ENCODE results near the gene BCL11A. TPM values are rescaled to one million over a fixed set of nuclear protein-coding genes. Genes with fewer than 3 reads are reported as not detected.

The BCL11A gene
- total RNA-seq, 1 experiment from 2014 or later: 29.7 TPM

DNA sequence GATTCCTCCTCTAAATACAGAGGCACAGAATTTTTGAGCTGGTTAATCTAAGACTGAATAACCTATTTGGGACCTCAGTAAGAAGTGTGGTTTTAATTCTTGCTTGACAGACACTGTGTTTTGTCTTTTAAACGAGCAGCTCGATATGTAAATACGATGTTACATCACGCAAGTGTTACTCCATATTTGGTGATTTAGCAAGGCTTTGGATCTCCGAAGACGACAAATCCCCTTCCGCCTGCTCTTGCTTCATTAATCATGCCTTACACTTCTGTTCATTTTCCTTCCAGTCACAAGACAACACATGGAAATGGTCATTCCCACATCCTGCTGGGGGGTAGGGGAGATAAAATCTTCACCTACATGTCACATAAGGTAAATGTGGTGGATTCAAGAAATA lies 9.4 kb downstream of the BCL11A start:
- no peak overlapping the region for H3K4me3 ChIP-seq
- no peaks in the 10 kb centered on the region for H3K27me3 ChIP-seq
- peaks cover 8% of the 10 kb centered on the region for H3K4me1 ChIP-seq
- no peak for DNase-seq
- no peak overlapping the region for H3K27ac ChIP-seq
- H3K9me3 ChIP-seq (replicated peaks): no peaks in the 10 kb centered on the region
- H3K36me3 ChIP-seq: peaks cover 41% of the 10 kb centered on the region

DNA sequence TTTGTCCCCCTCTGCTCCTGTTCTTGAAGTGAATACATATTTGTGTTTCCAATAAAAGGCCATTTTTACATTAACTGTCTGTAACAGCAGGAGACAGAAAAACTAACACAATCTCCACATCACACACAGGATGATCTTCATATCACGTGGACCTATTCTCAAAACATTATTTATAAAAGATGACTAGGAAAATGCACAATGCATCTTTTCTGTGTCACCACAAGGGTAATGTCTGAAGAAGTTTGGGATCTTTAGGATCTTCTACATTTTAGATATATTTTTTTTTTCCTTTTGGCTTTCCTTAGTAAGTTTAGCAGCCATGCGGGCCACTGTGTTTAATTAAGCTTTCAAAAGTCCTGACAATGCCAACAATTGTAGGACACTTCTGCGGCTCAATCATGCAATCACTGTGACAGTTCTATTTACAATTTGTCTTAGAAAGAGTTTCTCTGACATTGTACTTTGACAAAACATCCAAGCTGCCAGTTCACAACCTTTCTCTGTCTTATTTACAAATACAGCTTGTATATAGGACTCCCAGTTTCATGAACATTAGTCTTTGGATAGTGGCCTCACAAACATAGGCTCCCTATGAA lies 12.3 kb downstream of the BCL11A start:
- H3K27me3 ChIP-seq: no peaks in the 10 kb centered on the region
- no peak for DNase-seq
- H3K36me3 ChIP-seq: peaks cover 46% of the 10 kb centered on the region
- no peaks in the 10 kb centered on the region for H3K9me3 ChIP-seq (replicated peaks)
- peaks cover 5% of the 10 kb centered on the region; the same call in 1 of the 2 replicates for H3K4me1 ChIP-seq
- no peak overlapping the region for H3K4me3 ChIP-seq
- no peak overlapping the region for H3K27ac ChIP-seq

DNA sequence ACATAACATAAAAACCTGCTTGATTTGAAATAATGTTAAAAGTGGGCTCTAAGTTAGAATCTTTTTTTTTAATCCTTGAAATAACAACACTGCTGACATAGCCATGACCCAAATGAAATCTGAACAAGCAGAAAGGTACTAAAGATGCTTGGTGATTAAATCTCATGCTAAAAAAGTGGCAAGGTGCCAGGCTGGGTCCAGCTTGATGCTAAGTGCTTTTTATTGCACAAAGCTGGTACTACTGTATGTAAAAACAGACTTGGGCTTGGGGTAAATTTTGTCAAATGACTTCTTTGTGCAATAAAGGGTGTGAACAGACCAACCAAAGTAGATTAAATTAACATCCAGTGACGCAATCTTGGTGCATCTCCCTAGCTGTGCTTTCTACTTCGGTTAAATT lies 13.4 kb downstream of the BCL11A start:
- DNase-seq: peak in 1 of 2 experiments; percentile 13
- H3K4me3 ChIP-seq: no peak overlapping the region
- peaks cover 36% of the 10 kb centered on the region for H3K36me3 ChIP-seq
- H3K4me1 ChIP-seq: no peaks in the 10 kb centered on the region; the same call in 1 of the 2 replicates
- no peak overlapping the region for H3K27ac ChIP-seq
- no peaks in the 10 kb centered on the region for H3K9me3 ChIP-seq (replicated peaks)
- H3K27me3 ChIP-seq: no peaks in the 10 kb centered on the region

DNA sequence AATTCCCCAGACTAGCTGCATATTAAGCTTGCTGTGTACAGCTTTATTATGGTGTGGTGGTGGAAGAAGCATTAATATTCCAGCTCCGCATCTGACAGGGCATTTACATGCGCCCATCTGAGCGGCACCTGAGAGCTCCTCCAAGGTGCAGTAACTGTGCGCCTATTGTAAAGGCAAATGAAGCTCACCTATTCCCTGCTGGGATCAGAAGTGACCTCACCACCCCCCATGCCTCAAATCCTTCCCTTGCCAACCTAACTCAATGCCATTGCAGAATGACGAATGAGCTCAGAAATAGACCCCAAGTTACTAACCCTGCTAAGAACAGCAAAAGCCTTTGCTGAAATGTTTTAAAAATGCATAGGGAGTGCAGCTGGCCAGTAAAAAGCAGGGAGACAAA lies 14.3 kb downstream of the BCL11A start:
- DNase-seq: no peak
- H3K36me3 ChIP-seq: peaks cover 26% of the 10 kb centered on the region
- H3K4me3 ChIP-seq: no peak overlapping the region
- peaks cover 9% of the 10 kb centered on the region for H3K4me1 ChIP-seq
- H3K27me3 ChIP-seq: no peaks in the 10 kb centered on the region
- H3K27ac ChIP-seq: no peak overlapping the region
- no peaks in the 10 kb centered on the region for H3K9me3 ChIP-seq (replicated peaks)

DNA sequence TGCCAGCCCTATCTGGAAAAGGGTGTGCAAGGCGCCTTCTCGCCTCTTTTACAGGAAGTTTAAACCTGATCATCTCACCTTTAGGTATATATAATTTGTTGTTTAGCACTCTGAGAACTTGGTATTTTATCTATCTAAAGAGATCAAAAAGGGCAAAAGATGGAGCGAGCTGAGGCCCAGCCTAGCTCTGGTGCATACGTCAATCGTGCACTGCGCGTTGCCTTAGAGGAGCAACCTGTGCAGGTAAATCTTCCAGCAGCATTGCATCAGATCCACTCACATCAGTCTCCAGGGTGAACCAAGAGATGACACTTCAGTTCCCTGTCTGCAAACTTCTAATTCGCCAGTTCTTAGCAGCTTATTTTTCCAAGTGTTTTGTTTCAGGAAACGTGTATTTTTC lies 15.4 kb downstream of the BCL11A start:
- no peaks in the 10 kb centered on the region for H3K27me3 ChIP-seq
- H3K36me3 ChIP-seq: peaks cover 19% of the 10 kb centered on the region
- no peaks in the 10 kb centered on the region for H3K9me3 ChIP-seq (replicated peaks)
- H3K4me3 ChIP-seq: no peak overlapping the region
- H3K27ac ChIP-seq: no peak overlapping the region
- H3K4me1 ChIP-seq: peaks cover 17% of the 10 kb centered on the region
- DNase-seq: no peak

DNA sequence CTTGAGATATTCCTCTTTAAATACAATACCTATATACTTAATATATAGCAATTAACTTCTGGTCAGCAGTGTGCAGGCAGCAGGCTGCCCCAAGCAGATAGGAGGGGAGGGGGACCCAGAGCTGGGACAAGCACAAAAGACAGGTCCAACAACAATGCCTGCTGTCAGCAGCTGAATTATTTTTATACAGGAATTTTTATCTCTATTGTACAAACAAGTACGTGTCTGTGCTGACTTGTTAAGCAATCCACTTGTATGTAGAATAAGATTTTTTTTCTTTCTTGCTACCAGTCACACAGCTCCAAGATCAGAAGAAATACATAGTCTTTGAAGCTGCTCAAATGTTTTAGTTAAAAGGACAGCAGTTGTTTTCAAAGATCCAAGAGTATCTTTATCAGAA lies 16.7 kb downstream of the BCL11A start:
- Histone ChIP-seq H3K36me3 (peaks cover 12% of the 10 kb centered on the region), H3K9me3 (replicated peaks) (no peaks in the 10 kb centered on the region), H3K27ac (no peak overlapping the region), H3K4me3 (no peak overlapping the region), H3K4me1 (peaks cover 31% of the 10 kb centered on the region), H3K27me3 (no peaks in the 10 kb centered on the region)
- DNase-seq: no peak

DNA sequence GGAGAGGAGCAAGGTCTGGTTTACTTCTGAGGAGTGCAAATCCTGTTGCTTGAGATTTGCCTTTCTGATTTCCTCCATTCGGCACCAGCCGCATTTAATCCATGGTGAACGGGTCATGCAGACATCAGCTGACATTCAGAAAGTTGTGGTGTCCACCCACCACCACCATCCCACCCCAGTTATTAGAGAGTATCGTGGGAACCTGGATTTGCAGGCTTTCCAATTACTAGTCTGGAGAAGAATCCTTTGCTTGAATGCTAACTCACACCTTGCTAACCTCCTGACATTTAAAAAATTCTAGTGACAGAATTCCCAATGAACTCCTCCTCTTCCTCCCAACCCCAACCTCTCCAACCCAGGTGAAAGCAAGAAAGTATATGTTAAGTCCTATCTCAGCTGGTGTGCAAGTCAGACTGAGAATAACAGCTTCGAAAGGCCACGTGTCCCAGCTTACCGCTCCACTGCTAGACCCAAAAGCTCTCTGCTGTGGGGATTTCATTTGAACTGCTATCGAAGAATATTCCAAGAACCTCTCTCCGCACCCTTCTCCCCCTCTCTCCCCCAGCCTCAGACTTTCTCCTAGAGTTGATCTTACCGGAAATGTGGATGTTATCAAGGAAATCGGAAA lies 17.7 kb downstream of the BCL11A start:
- Histone ChIP-seq H3K4me3 (no peak overlapping the region), H3K27ac (no peak overlapping the region), H3K36me3 (peaks cover 6% of the 10 kb centered on the region; the same call in 1 of the 2 replicates), H3K9me3 (replicated peaks) (no peaks in the 10 kb centered on the region), H3K27me3 (no peaks in the 10 kb centered on the region), H3K4me1 (peaks cover 37% of the 10 kb centered on the region)
- no peak for DNase-seq

DNA sequence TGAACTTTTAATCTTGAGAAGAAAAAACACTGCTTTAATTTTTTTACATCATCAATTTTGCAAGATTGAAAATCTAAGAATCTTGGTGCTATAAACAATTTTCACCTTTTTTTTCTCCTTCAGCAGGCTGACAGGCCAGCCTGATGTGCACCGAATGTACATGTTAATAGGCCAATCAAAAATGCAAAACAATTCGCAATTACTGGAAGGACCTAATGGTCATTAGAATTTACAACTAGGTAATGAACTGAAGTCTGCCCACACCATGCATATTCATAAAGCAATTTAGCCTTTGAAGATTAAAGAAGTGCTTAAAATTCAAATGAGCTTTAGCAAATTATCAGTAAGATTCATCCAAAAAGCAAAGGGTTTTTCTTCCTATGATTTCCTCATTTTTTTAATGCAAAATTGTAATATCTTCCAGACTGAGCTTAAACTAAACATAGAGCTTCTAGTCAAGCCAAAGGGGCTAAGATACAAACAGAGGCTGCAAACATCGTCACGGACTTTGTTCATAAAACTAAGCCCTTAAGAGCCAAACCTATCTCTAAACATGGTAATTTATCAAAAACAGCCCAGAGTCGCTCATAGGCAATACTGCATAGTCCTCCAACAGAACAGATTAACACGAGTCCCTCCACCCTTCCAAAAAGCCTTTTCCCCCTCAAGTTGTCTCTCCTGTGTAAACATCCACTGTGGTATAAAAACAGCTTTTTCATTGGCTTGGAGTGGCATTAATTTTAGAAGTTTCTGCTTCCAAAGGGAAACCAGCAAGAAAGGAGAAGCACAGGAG lies 18.4 kb downstream of the BCL11A start:
- Histone ChIP-seq H3K4me1 (peaks cover 40% of the 10 kb centered on the region), H3K36me3 (peaks cover 6% of the 10 kb centered on the region; the same call in 1 of the 2 replicates), H3K27me3 (no peaks in the 10 kb centered on the region), H3K9me3 (replicated peaks) (no peaks in the 10 kb centered on the region), H3K4me3 (no peak overlapping the region), H3K27ac (no peak overlapping the region)
- no peak for DNase-seq

DNA sequence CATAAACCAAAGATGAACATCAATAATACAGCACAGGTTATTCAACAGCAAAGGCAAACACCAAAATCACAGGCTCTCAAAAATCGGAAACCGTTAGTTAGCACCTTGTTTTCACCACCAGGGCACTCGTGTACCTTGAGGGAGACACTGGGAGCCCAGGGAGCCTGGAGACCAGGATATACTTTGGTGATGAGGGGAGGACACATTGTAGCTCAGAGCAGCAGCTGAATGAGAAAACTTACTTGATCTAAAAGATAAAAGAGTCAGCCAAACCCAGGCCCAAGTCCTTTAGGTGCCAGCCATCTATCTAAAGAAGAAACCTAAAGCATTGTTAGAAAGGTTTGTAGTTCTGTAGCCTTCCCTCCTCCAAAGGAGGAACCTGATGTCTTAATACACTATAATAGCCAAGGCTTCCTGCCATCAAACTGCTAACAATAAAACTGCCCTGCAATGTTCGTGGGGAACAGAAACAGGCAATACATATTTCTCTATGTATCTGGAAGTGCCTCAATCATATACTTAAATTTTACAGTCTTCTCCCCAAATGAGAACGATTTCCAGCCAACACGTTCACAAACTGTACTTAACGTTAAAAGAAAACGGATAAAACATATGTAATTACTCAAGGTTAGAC lies 19.3 kb downstream of the BCL11A start:
- H3K9me3 ChIP-seq (replicated peaks): no peaks in the 10 kb centered on the region
- peaks cover 48% of the 10 kb centered on the region for H3K4me1 ChIP-seq
- H3K4me3 ChIP-seq: peak overlapping the region; percentile 43
- H3K27me3 ChIP-seq: no peaks in the 10 kb centered on the region
- DNase-seq: peak; percentile 53 to 72
- peaks cover 6% of the 10 kb centered on the region; the same call in 1 of the 2 replicates for H3K36me3 ChIP-seq
- H3K27ac ChIP-seq: peak overlapping the region; percentile 94

DNA sequence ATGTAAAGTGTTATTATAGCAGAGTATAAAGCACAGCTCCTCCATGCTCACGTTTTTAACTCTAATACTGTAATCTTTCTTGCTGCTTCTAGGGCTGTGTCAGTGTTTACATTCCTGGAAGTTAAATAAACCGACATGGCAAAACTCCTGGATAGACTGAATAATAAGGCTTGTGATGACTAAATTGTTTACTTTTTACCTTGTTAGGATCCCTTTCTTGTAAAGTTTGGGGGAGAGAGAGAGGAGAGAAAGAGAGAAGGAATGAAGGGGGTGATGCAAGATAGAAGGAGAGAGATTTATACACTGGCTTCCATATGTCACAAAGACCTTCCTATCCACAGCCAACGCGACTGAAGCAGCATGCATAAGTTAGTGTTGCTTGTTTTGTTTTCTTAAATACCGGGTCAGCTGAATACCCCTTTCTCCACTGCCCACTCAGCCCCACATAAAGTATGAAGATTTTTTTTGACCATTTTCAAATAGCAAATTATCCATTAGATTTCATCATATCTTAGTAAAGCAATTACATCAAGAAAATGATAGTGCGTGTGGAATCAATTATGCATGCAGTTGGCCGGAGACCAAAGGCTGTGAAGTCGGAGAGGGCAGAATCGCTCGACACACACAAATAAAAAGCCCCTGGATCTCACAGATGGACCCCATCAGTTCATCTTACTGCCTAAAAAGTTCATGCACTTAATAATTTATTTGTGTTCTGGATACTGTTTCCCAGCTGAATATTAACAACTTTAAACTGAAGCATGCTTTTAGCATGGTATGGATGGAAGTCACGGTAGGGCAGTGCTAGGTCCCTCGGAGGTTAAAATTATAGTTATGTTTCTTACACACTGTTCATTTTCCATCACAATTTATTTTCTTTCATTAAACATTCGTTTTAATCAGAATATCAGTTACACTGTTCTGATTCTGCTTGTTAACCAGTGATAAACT lies 20.1 kb downstream of the BCL11A start:
- peak overlapping the region; percentile 94 for H3K27ac ChIP-seq
- H3K9me3 ChIP-seq (replicated peaks): no peaks in the 10 kb centered on the region
- peak overlapping the region; percentile 43 for H3K4me3 ChIP-seq
- peaks cover 56% of the 10 kb centered on the region for H3K4me1 ChIP-seq
- H3K36me3 ChIP-seq: peaks cover 5% of the 10 kb centered on the region; the same call in 1 of the 2 replicates
- no peaks in the 10 kb centered on the region for H3K27me3 ChIP-seq
- DNase-seq: peak; percentile 77 to 89

DNA sequence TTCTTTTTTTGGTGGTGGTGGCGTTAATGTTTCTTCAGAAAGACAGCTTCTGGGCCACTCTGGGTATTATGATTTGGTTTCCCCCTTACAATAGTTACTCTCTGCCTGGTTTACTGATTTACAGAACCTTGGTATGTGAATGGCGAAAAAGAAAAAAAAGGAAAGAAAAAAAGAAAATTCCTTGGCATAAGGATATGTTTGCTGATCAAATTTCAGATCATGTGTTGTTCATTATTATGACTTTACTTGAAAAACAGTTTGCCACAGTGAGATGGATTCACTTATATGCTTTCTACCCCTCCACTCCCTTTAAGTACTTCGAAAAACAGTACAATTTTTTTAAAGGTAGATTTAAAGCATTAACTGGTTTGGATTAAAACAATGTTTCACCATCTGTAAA lies 21.0 kb downstream of the BCL11A start:
- no peaks in the 10 kb centered on the region for H3K27me3 ChIP-seq
- no peak overlapping the region for H3K4me3 ChIP-seq
- peak in 1 of 2 experiments; percentile 16 for DNase-seq
- H3K9me3 ChIP-seq (replicated peaks): no peaks in the 10 kb centered on the region
- peaks cover 61% of the 10 kb centered on the region for H3K4me1 ChIP-seq
- no peaks in the 10 kb centered on the region; the same call in 1 of the 2 replicates for H3K36me3 ChIP-seq
- H3K27ac ChIP-seq: peak overlapping the region; percentile 94

DNA sequence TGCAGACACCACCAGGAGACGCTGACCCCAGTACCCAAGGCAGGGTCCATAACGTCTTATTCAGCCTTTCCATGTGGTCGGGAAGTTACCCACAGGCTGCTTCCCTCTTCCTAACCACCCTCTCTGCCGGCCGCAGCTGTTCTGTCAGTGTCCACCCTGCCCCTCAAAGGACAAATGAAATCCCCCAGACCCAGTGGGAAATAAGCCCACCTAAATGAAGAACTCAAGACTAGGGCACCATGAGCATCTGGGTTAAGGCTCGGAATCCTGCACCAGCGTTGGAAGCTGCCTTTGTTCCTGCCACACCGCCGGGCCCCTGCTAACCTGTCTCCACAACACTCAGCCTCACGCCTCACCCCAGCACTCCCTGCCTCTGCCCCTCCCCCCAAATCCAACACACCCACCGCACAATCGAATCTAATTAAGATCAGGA lies 21.7 kb downstream of the BCL11A start:
- H3K4me1 ChIP-seq: peaks cover 61% of the 10 kb centered on the region

DNA sequence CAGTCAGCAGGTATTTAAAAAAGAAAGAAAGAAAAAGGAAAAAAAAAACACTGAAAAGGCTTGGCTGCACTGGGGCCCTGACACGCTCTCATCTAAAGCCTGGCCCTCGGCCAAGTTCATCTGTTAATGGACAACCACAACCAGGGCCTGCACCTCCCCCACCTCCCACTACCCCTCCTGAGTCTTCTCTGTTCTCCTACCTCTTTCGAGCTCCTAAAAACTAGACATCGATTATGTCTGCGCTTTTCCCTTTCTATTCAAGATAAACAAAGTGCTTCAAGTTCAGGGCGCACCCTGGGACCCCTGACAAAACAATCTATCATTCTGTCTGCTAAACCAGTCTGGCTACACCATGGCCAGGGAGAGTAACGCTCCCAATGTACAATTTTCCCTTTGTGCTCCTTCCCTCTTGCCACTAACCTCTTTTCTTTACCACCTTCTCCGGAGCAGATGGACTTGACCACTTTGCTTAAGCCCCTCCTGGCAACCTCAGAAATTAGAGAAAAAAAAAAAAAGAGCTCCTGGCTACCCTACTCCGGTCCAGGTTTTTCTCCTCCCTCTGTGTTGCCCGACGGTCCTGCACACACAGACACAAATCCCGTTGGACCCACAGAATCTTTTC lies 22.7 kb downstream of the BCL11A start:
- Histone ChIP-seq H3K4me3 (peak overlapping the region; percentile 57), H3K27ac (peak overlapping the region; percentile 94), H3K9me3 (replicated peaks) (no peaks in the 10 kb centered on the region), H3K27me3 (no peaks in the 10 kb centered on the region), H3K36me3 (peaks cover 3% of the 10 kb centered on the region; the same call in 1 of the 2 replicates), H3K4me1 (peaks cover 61% of the 10 kb centered on the region)
- peak; percentile 93 to 97 for DNase-seq

More for the DNA sequence above, 21.7 kb downstream of the BCL11A start:
- no peaks in the 10 kb centered on the region for H3K27me3 ChIP-seq
- H3K4me3 ChIP-seq: peak overlapping the region; percentile 57; the same call in 1 of the 2 replicates
- H3K27ac ChIP-seq: peak overlapping the region; percentile 94
- DNase-seq: peak in 1 of 2 experiments; percentile 48
- no peaks in the 10 kb centered on the region for H3K36me3 ChIP-seq
- no peaks in the 10 kb centered on the region for H3K9me3 ChIP-seq (replicated peaks)
